SIG-M5 treated with dmso at 0.1 percent for 504 hours (cell line): Measurements from ENCODE around the gene AFF3.

Experiments used
- DNase-seq: peaks from one replicate; lab custom pipeline; 2025; ENCODE audit not compliant: unreplicated experiment; lab: John Stamatoyannopoulos, UW

AFF3 gene

GRCh38 chr2:100151310-100151709, 8.9 kb upstream of the AFF3 start:
- DNase-seq = no peak

GRCh38 chr2:100148883-100149282, 6.5 kb upstream of the AFF3 start:
- DNase-seq = no peak

GRCh38 chr2:100146657-100146960, 4.2 kb upstream of the AFF3 start:
- DNase-seq = peak; percentile 37

GRCh38 chr2:100145893-100146656, 3.7 kb upstream of the AFF3 start:
- DNase-seq = no peak

GRCh38 chr2:100143286-100143685, 896 bp upstream of the AFF3 start:
- DNase-seq = no peak

- peak; percentile 54 for DNase-seq
Measured at GRCh38 chr2:100141906-100142305, 484 bp downstream of the AFF3 start.

- DNase-seq = peak; percentile 94
Measured at GRCh38 chr2:100140582-100140981, 1.8 kb downstream of the AFF3 start.

- no peak for DNase-seq
Measured at GRCh38 chr2:100137866-100138570, 4.4 kb downstream of the AFF3 start.

GRCh38 chr2:100137318-100137717, 5.1 kb downstream of the AFF3 start:
- no peak for DNase-seq

- DNase-seq = peak; percentile 12
Measured at GRCh38 chr2:100136310-100136709, 6.1 kb downstream of the AFF3 start.

- DNase-seq = no peak
Measured at GRCh38 chr2:100135415-100135814, 7.0 kb downstream of the AFF3 start.

GRCh38 chr2:100130595-100131391, 11.6 kb downstream of the AFF3 start:
- DNase-seq = no peak

GRCh38 chr2:100126897-100127401, 15.4 kb downstream of the AFF3 start:
- no peak for DNase-seq

GRCh38 chr2:100126201-100126600, 16.2 kb downstream of the AFF3 start:
- no peak for DNase-seq

GRCh38 chr2:100125626-100126025, 16.8 kb downstream of the AFF3 start:
- no peak for DNase-seq

- DNase-seq = no peak
Measured at GRCh38 chr2:100124761-100125160, 17.6 kb downstream of the AFF3 start.

- DNase-seq = no peak
Measured at GRCh38 chr2:100121124-100121718, 21.2 kb downstream of the AFF3 start.

GRCh38 chr2:100119235-100119634, 23.2 kb downstream of the AFF3 start:
- DNase-seq = no peak

- DNase-seq = peak; percentile 61
Measured at GRCh38 chr2:100113990-100114433, 28.4 kb downstream of the AFF3 start.

- peak; percentile 16 for DNase-seq
Measured at GRCh38 chr2:100110614-100111000, 31.8 kb downstream of the AFF3 start.

GRCh38 chr2:100109986-100110613, 32.3 kb downstream of the AFF3 start:
- DNase-seq = no peak
